Endodermal cell (in vitro differentiated cells): ENCODE measurements around the gene TIAM2. TPM values are rescaled to one million over a fixed set of nuclear protein-coding genes. Genes with fewer than 3 reads are reported as not detected.

Source experiments
- DNase-seq: peaks from one replicate; pipeline ENCODE4 v3.0.0-alpha.2; 2017
- H3K27ac ChIP-seq: 2 replicates; pipeline ENCODE4 v1.5.1; 2013; ENCODE audit warnings: mild to moderate bottlenecking, low read depth, low read length, moderate library complexity
- H3K27me3 ChIP-seq: 2 replicates; pipeline ENCODE4 v1.6.1; 2013; ENCODE audit warnings: mild to moderate bottlenecking, low read length, moderate library complexity; ENCODE audit not compliant: insufficient read depth, control insufficient read depth, poor library complexity, severe bottlenecking
- H3K36me3 ChIP-seq: 2 replicates; pipeline ENCODE4 v1.7.0; 2013; ENCODE audit warnings: mild to moderate bottlenecking, low read length, moderate library complexity; ENCODE audit not compliant: control insufficient read depth, insufficient read depth
- H3K4me1 ChIP-seq: one replicate; pipeline ENCODE4 v1.7.0; 2013; ENCODE audit warnings: low read length; ENCODE audit not compliant: control insufficient read depth, insufficient read depth
- H3K4me3 ChIP-seq: 2 replicates; pipeline ENCODE4 v1.5.1; 2013; ENCODE audit warnings: mild to moderate bottlenecking, low read length, moderate library complexity
- H3K9ac ChIP-seq: 2 replicates; pipeline ENCODE4 v1.6.1; 2013; ENCODE audit warnings: mild to moderate bottlenecking, low read length, moderate library complexity; ENCODE audit not compliant: poor library complexity, severe bottlenecking; ENCODE audit errors: extremely low read depth
- H3K9me3 ChIP-seq: 2 replicates; pipeline ENCODE4 v1.6.1; 2013; ENCODE audit warnings: mild to moderate bottlenecking, low read length, moderate library complexity; ENCODE audit not compliant: control insufficient read depth
- H3K27ac Mint-ChIP-seq: 2 replicates; pipeline ENCODE4 v1.8.0; 2020; ENCODE audit warnings: mixed read lengths
- H3K27me3 Mint-ChIP-seq: 2 replicates; pipeline ENCODE4 v1.8.0; 2021; ENCODE audit warnings: mild to moderate bottlenecking, mixed read lengths; ENCODE audit not compliant: insufficient read depth
- H3K36me3 Mint-ChIP-seq: 2 replicates; pipeline ENCODE4 v1.8.0; 2020; ENCODE audit warnings: low read depth, mixed read lengths
- H3K4me1 Mint-ChIP-seq: 2 replicates; pipeline ENCODE4 v1.8.0; 2020; ENCODE audit warnings: mixed read lengths
- H3K4me3 Mint-ChIP-seq: 2 replicates; pipeline ENCODE4 v1.8.0; 2020; ENCODE audit warnings: mild to moderate bottlenecking, moderate library complexity, mixed read lengths
- H3K9me3 Mint-ChIP-seq: 2 replicates; pipeline ENCODE4 v1.8.0; 2020; ENCODE audit warnings: mild to moderate bottlenecking, mixed read lengths
- CTCF ChIP-seq: fragments of 200-600 bp; sonication (generic); conservative IDR thresholded peaks from 2 replicates; pipeline ENCODE4 v1.5.0; 2021; ENCODE audit warnings: antibody characterized with exemption, mild to moderate bottlenecking
- WGBS, 2 experiments: methylation state at CpG; one replicate each; pipeline versions ENCODE4 v1.1.5 to v1.1.7; 2013; ENCODE audit warnings: missing lambda C conversion rate in 2 of 2, mixed read lengths in 1 of 2; ENCODE audit not compliant: insufficient coverage in 1 of 2, insufficient read length in 1 of 2; 5-methylcytosine and 5-hydroxymethylcytosine counted together
- total RNA-seq, 2 donors: library from RNA; stranded (reverse); fragmentation: NEBNext Ultra II Directional in 1 of 2; extraction: Animal tissue kit (Norgen Biotek cat#: 25700) in 1 of 2; gene quantifications; 2 replicates in 1 of 2; 3 replicates in 1 of 2; pipeline ENCODE4 v1.2.1, GENCODE V29; 2021

Gene TIAM2
- total RNA-seq, 2 donors from 2014 or later = 15.7 to 17.5 TPM

GRCh38 chr6:155026022-155026705 lies 31.0 kb downstream of the TIAM2 start:
- H3K36me3 ChIP-seq = no peaks in the 10 kb centered on the region
- Mint-ChIP-seq H3K9me3 (no peaks in the 10 kb centered on the region), H3K27ac (no peak overlapping the region), H3K27me3 (no peaks in the 10 kb centered on the region), H3K4me3 (no peak overlapping the region), H3K4me1 (peaks cover 5% of the 10 kb centered on the region), H3K36me3 (no peaks in the 10 kb centered on the region)
- H3K9me3 ChIP-seq = no peaks in the 10 kb centered on the region
- peak; percentile 17 for DNase-seq
- no peak overlapping the region for H3K27ac ChIP-seq
- no peak overlapping the region for H3K9ac ChIP-seq
- H3K27me3 ChIP-seq = no peaks in the 10 kb centered on the region
- H3K4me3 ChIP-seq = no peak overlapping the region
- WGBS, 2 experiments = 85 to 95% methylated on average over 2 to 4 of the region's 4 CpGs
- TF ChIP-seq CTCF = no peak
- H3K4me1 ChIP-seq = no peaks in the 10 kb centered on the region

GRCh38 chr6:155026706-155027045 lies 31.6 kb downstream of the TIAM2 start:
- Mint-ChIP-seq H3K27me3 (no peaks in the 10 kb centered on the region), H3K4me1 (peaks cover 5% of the 10 kb centered on the region), H3K4me3 (no peak overlapping the region), H3K27ac (no peak overlapping the region), H3K36me3 (no peaks in the 10 kb centered on the region), H3K9me3 (no peaks in the 10 kb centered on the region)
- H3K9ac ChIP-seq = no peak overlapping the region
- no peaks in the 10 kb centered on the region for H3K4me1 ChIP-seq
- no peaks in the 10 kb centered on the region for H3K36me3 ChIP-seq
- no peak overlapping the region for H3K27ac ChIP-seq
- 94 to 100% methylated on average over 1 to 4 of the region's 4 CpGs for WGBS, 2 experiments
- no peak for DNase-seq
- no peak overlapping the region for H3K4me3 ChIP-seq
- no peaks in the 10 kb centered on the region for H3K27me3 ChIP-seq
- no peak for TF ChIP-seq CTCF
- H3K9me3 ChIP-seq = no peaks in the 10 kb centered on the region

- no peak for TF ChIP-seq CTCF
- no peaks in the 10 kb centered on the region for H3K4me1 Mint-ChIP-seq
- no peak overlapping the region for H3K27ac ChIP-seq
- 95 to 97% methylated on average over 5 to 8 of the region's 8 CpGs for WGBS, 2 experiments
- no peaks in the 10 kb centered on the region for H3K27me3 ChIP-seq
- H3K27ac Mint-ChIP-seq = no peak overlapping the region
- DNase-seq = no peak
- H3K36me3 Mint-ChIP-seq = peaks cover 2% of the 10 kb centered on the region
- H3K4me3 ChIP-seq = no peak overlapping the region
- H3K36me3 ChIP-seq = no peaks in the 10 kb centered on the region
- no peak overlapping the region for H3K4me3 Mint-ChIP-seq
- H3K4me1 ChIP-seq = no peaks in the 10 kb centered on the region
- no peak overlapping the region for H3K9ac ChIP-seq
- H3K27me3 Mint-ChIP-seq = no peaks in the 10 kb centered on the region
- peaks cover 6% of the 10 kb centered on the region for H3K9me3 Mint-ChIP-seq
- H3K9me3 ChIP-seq = no peaks in the 10 kb centered on the region
Observed at GRCh38 chr6:155030148-155030720, 35.1 kb downstream of the TIAM2 start.
